ENCODE results near the gene TNNT2. TPM values are rescaled to one million over a fixed set of nuclear protein-coding genes. Genes with fewer than 3 reads are reported as not detected.

Gene TNNT2
- total and polyA plus RNA-seq, 2 of the 4 experiments (the other 2 are of a cell fraction) = 0.18 to 1.2 TPM

GRCh38 chr1:201375169-201375568 is 2.3 kb downstream of the TNNT2 start:
- H3K4me1 ChIP-seq (ENCODE audit: control insufficient read depth, insufficient read depth, low read length) = peaks cover 11% of the 10 kb centered on the region; the same call in 1 of the 2 replicates
- H3K14ac ChIP-seq (replicated peaks; ENCODE audit: low read depth, low read length) = no peak overlapping the region
- H2BK5ac ChIP-seq (ENCODE audit: low read depth, low read length, poor library complexity, severe bottlenecking) = no peak overlapping the region
- peaks cover 59% of the 10 kb centered on the region for H3K27me3 ChIP-seq (ENCODE audit: control insufficient read depth, insufficient read depth, low read length)
- no peaks in the 10 kb centered on the region for H3K79me1 ChIP-seq (ENCODE audit: low read depth in 1 of 2, low read length in 2 of 2)
- TF ChIP-seq BHLHE40 (IDR thresholded peaks at IDR 0.05; ENCODE audit: low read depth, low read length) (no peak), CTCF (conservative IDR thresholded peaks at IDR 0.05; ENCODE audit: low read depth, low read length) (peak; percentile 22; the same call in 1 of the 2 replicates)
- no peaks in the 10 kb centered on the region; the same call in 1 of the 2 replicates for H3K9me3 ChIP-seq (ENCODE audit: control insufficient read depth, insufficient read depth, low read length)
- H3K18ac ChIP-seq (ENCODE audit: low read depth, low read length) = no peak overlapping the region
- no peak overlapping the region for H4K91ac ChIP-seq (ENCODE audit: insufficient read depth, low read depth, low read length)
- intact Hi-C loops (cut with micrococcal nuclease) (no loop called here), in situ Hi-C loops (cut with MboI; ENCODE audit: low sequenced_read_pairs) (no loop called here), dilution Hi-C loops (cut with HindIII; ENCODE audit: low sequenced_read_pairs, unreplicated experiment) (no loop called here)
- ChIA-PET POLR2A (ENCODE audit: unreplicated experiment) (no interaction called here), CTCF (no interaction called here)
- H2BK15ac ChIP-seq (ENCODE audit: low read depth, low read length) = no peak overlapping the region
- H3K36me3 ChIP-seq (ENCODE audit: control insufficient read depth, insufficient read depth, low read length) = no peaks in the 10 kb centered on the region
- no peak overlapping the region for H2BK20ac ChIP-seq (ENCODE audit: low read depth, low read length)
- no peak overlapping the region for H2AK5ac ChIP-seq (ENCODE audit: low read depth, low read length)
- H3K23ac ChIP-seq (ENCODE audit: low read depth, low read length) = no peak overlapping the region
- no peak overlapping the region for H2AK9ac ChIP-seq (replicated peaks; ENCODE audit: low read depth, low read length, poor library complexity)
- BruUV-seq (replicated peaks) = no TSS peak
- H2BK120ac ChIP-seq (ENCODE audit: low read depth, low read length) = no peak overlapping the region
- no peak overlapping the region for H3K56ac ChIP-seq (ENCODE audit: extremely low read depth, insufficient read depth, low read length)
- no peaks in the 10 kb centered on the region for H4K20me1 ChIP-seq (ENCODE audit: insufficient read depth, low read length)
- H3K9me1 ChIP-seq (ENCODE audit: insufficient read depth, low read length) = no peaks in the 10 kb centered on the region; the same call in 1 of the 2 replicates
- H3K4ac ChIP-seq (ENCODE audit: low read depth, low read length) = no peak overlapping the region
- no CpG with 5 or more reads among the region's 4 CpGs for WGBS, 2 experiments (ENCODE audit: extremely low coverage in 2 of 2, insufficient read length in 1 of 2)
- H3K4me2 ChIP-seq (ENCODE audit: low read depth, low read length) = no peak overlapping the region
- H2AFZ ChIP-seq (replicated peaks; ENCODE audit: low read length, poor library complexity) = no peak overlapping the region
- ATAC-seq (ENCODE audit: low read depth) (no peak), DNase-seq (no peak)
- H3K27ac ChIP-seq (ENCODE audit: insufficient read depth, low read length) = no peak overlapping the region
- no peak overlapping the region for H3K4me3 ChIP-seq (ENCODE audit: insufficient read depth, low read depth, low read length)
- H3K9ac ChIP-seq (ENCODE audit: low read depth, low read length) = no peak overlapping the region
- no peak overlapping the region for H4K8ac ChIP-seq (ENCODE audit: low read depth in 2 of 2, low read length in 2 of 2)
- H4K5ac ChIP-seq (ENCODE audit: low read depth, low read length) = no peak overlapping the region

Measured in IMR-90 (cell line).